HTR-8/SVneo (cell line): ENCODE measurements around the gene ASZ1.

Source experiments
- DNase-seq: peaks from one replicate; pipeline ENCODE4 v3.0.0; 2011; ENCODE audit warnings: low spot score, mixed read lengths; ENCODE audit not compliant: insufficient read length
- FAIRE-seq: peaks from 2 replicates; lab custom pipeline; 2011; peaks lifted over from hg19 to GRCh38; lab: Jason Lieb, UNC

ASZ1 gene

DNA sequence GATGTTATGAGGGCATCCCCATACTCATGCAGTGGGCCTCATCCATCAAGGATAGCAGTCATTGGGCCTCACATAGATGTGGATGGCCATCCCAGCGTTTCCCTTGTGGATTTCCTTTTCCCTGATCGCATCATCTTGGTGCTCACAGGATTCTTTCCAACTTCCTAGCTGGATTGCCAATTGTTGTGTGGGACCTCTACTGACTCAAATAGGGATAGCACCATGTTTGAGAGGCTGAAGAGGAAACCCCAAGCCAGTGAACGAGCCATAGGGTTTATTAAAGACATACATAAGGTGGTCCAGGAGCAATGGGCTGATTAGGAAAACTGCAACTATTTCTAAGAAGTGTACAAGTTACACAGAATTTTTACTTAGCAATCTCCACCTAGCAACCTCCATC is 21.8 kb downstream of the ASZ1 start:
- FAIRE-seq (no peak), DNase-seq (no peak)

DNA sequence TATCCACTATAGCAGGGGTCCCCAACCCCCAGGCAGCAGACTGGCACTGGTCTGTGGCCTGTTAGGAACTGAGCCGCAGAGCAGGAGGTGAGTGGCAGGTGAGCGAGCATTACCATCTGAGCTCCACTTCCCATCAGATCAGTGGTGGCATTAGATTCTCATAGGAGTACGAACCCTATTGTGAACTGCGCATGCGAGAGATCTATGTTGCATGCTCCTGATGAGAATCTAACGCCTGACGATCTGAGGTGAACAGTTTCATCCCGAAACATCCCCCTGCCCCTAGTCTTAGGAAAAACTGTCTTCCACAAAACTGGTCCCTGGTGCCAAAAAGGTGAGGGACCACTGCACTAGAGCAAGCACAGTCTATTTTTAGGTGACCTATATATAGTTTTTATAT is 23.6 kb downstream of the ASZ1 start:
- DNase-seq: no peak
- FAIRE-seq: no peak

DNA sequence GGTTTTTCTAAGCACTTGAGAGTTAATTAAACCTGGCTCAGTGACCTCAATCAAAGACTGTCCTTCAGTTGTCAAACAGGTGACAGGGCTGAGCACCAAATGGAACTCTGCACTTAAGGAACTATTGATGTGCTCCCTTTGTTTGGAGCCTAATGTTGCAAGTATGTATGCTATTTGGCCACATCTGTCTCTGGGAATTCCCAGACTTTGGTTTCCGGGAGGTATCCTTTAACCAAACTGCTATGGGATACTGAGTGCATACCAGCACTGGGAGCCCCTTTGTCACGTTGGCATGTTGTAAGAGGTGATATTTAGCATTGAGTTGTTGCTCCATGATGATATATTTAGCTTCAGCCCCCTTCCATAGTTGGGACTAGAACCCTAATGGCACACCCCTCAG is 25.2 kb downstream of the ASZ1 start:
- DNase-seq (no peak), FAIRE-seq (no peak)

DNA sequence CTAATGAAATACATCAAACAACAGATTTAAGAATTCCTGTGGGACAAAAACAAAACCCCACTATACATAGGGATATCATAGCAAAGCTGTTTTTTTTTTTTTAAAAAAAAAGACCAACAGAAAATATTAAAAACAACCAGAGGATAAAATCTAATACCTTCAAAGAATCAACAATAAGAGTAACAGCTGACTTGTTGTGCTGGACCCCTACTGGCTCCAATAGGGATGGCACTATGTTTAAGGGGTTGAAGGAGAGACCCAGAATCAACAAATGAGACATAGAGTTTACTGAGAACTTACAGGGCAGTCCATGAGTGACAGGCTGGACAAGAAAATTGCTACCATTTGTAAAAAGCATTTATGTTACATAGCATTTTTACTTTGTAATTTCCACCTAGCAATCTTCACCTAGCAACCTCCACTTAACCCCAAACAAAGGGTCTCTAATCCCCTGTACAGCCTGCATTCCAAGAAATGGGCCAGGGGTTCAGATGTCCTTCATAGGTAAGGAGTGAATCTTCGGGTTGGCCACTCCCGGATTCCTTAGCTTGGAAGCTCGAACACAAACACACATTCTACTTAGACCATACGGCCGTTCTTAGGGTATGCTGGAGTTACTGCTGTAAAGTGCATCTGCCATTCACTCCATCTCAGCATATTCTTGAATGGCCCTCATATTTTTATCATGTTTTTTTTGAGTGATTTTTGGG is 25.8 kb downstream of the ASZ1 start:
- DNase-seq (no peak), FAIRE-seq (no peak)

DNA sequence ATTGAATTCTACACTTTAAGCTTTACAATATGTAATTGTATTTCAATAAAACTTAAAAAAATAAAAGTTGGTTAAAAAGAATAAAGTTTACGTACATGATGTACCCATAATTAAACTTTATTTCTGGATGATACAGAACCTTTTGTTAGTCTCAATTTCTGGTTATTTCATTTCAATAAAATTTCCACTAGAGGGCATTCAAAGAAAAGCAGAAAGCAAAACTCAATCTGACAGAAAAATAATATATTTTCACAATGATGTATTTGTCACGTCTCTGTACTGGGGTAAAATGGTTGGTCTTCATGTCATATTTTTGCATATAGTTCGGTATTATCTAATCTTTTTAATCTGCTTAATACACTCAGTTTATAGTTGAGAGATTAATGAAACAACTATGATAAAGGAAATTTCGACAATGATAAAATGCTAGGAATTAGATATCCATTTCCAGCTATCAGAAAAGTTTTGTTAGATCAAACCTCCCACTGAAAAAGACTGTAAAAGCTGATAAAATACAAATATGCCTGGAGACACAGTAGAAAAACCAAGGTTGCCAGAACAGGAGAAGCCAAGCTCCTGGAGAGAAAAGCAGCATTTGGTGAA is 27.4 kb downstream of the ASZ1 start:
- DNase-seq (no peak), FAIRE-seq (no peak)

DNA sequence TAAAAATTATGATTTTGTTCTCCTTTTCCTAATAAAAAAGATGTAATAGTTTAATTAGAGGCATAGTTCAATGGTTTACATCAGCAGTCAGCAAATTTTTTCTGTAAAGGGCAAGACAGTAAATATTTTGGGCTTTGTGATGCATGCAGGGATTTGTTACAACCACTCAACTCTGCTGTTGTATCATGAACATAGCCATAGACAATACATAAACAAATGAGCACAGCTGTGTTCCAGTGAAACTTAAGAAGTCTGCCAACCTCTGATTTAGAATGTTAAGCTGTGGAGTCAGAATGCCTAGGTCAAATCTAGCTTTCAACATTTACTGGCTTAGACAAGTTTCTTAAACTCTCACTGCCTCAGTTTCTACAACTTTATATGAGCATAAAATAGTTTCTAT is 31.6 kb downstream of the ASZ1 start:
- no peak for FAIRE-seq
- no peak for DNase-seq

DNA sequence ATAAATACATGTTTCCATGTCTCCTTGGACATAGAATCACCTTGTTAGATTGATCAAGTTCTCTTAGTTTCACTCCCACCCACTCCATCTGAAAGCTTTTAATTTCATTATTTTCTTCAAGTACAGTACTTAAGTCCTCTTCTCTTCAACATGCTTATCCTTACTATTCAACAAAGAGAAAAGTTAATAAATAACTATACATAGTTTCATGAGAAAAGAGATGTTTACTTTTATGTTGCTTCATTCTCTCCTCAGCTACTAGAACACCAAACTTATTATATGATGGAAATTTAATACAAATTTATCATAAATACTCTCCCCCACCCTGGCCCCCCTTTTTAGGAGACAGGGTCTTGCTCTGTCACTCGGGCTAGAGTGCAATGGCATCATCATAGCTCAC is 33.5 kb downstream of the ASZ1 start:
- FAIRE-seq (no peak), DNase-seq (no peak)

DNA sequence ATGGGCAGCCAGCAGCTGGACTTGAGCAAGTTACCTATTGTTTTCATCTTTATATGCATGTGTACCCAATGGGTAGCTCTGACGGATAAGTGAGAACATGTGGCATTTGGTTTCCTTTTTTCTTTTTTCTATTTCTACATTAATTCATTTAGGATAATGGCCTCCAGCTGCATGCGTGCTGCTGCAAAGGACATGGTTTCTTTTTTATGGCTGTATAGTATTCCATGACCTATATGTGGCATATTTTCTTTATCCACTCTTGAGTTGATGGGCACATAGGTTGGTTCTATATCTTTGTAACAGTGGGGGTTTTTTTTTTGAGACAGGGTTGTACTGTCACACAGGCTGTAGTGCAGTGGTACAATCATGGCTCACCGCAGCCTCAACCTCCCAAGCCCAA is 37.4 kb downstream of the ASZ1 start:
- no peak for DNase-seq
- no peak for FAIRE-seq

DNA sequence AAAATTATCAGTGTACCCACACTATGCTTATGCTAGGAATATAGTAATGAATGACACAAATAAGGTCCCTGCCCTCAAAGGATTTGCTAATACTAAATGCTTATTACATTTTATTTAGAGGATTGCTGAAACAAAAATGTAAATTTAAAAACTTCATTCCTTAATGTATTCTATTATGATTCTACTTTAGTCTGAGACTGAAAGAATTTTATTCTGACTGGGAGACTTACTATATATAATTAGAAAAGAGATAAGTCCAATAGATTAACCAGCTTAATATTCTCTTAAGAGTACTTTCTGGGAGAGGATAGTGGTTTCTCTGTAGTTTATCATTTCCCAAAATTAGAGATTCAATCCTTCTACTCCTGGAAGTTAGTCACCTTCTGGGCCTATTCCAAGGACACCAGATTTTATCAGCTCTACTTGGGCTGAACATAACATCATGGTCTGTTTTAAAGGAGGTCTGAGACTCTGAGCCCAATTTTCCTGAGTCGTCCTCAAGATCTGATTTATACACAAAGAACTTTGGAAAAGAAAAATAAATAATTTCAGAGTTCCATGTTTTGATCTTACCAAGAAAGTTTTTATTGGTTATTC is 41.1 kb downstream of the ASZ1 start:
- DNase-seq (no peak), FAIRE-seq (no peak)

DNA sequence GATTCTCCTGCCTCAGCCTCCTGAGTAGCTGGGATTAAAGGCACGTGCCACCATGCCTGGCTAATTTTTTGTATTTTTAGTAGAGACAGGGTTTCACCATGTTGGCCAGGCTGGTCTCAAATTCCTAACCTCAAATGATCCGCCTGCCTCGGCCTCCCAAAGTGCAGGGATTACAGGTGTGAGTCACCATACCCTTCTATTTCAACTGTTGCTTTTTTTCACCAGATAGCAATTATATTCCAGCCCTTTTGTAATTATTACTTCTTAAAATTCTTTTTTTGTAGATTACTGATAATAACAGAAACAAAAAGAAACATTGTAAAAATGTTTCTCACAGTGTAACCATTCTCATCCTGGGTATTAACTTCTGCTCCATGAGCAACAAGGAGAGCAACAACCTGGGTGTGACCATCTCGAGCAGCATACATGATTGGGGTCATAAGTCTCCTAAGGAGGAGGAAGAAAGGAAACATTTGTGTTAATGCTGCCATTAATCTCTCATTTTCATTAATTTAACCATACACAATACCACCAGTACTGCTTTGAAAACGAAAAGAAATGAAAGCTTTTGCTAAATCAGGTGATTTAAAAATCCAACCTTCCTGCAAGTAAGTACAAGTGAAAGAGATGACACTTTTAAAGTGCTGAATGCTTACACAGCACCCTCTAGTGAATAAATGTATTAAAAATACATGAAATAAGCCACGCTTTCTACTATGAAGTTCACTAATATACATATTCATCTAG is 41.8 kb downstream of the ASZ1 start:
- FAIRE-seq: no peak
- peak; percentile 8 for DNase-seq

DNA sequence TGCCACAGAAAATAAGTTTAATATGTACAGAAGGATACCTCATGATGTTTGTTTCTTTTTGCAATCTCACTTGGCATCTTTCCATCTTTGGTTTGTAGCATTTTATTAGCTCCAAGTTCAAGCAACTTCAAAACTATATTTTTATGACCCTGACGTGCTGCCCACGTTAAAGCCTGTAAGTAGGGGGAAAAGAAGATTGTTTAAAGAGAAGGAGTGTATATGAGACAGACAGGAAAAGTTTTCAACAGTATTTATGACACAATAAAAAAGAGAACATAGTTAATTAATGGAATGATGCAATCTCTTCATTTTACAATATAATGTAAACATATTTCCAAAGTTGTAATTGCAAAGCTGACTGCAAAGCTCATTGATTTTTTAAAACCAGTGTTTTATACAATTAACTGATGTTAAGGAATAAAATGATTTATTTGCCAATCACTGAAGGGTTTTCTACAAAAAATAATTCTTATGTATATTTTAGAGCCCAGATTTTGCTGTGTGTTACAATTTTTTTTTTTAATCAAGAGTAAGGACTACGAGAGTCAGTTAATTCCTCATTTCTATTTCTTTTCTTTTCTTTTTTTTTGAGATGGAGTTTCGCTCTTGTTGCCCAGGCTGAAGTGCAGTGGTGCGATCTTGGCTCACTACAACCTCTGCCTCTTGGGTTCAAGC is 42.5 kb downstream of the ASZ1 start:
- FAIRE-seq (no peak), DNase-seq (no peak)

DNA sequence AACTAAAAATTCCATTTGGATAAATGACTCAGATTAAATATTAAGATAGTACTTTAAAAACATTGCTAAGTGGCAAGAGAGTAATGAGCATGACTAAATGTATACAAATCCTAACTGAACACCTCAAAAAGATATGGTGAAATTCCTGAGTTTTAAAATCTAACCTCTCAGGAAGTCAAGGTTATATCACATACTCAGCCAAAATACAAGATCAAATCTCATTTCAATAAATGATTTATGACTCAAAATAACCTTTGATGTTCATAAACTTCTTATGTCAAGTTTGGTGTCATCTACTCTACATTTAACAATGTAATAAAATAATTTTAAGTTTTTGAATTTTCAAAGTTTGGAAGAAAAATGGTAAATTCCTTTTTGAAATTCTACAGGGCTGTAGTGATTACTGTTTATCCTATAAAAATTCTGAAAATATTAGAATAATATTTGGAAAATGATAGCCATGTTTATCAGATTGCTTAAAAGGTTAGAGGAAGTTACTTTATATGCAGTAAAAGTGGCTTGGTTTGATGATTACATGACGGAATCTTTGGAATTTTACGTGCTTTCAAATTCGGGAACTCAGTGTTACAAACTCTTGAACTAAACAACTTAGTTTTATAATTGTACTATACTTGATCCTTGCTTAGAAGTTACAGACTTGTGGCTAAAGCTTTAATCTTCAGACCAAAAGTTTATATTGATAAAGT is 43.7 kb downstream of the ASZ1 start:
- DNase-seq: no peak
- FAIRE-seq: no peak

DNA sequence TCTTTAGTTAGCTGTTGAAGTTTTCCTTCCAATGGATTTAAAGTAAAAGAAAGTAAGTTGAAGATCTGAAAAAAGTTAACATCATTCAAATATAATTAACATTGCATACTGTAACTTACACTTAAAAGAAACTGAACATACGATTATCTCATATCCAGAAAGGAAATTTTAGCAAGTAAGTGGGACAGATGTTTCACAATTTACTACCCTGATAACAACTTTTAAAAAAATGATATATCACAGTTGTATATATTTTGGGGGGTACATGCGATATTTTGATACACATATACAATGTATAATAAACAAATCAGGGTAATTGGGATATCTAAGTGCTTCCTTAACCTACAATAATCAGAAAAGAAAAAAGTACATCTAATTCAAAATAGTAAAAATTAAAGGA is 44.2 kb downstream of the ASZ1 start:
- FAIRE-seq (no peak), DNase-seq (no peak)

DNA sequence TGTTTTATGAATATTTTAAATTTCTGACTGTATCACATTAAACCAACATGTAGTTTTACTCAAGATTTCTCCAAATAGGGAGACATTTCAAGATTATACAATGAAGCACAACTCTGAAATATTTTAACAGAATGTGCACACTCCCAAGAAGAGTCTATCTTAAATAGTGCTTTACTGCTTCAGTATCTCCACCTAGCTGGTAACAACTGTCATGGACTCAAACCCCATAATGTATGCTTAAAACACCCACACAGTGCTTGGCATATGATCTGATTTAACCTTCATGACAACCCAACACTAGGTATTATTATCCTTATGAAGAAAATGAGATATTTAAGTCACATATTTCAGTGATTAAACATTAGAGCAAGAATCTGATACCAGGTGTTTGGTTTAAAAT is 45.9 kb downstream of the ASZ1 start:
- FAIRE-seq (no peak), DNase-seq (no peak)

DNA sequence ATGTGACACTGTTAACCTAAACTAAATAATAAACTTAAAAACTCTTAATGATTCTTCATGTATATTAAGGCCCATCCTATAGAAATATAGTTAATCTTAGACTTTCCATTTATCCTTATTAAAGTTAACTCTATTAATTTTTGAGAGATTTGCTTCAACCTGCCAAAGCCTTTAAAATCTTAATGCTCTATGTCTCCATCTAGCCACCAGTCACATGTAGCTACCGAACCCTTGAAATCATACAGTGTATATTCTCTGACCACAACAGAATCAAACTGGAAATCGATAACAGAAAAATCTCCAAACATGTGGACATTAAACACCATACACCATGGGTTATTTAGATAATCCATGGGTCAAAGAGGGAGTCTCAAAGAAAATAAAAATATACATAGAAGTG is 51.9 kb downstream of the ASZ1 start:
- DNase-seq (no peak), FAIRE-seq (no peak)

DNA sequence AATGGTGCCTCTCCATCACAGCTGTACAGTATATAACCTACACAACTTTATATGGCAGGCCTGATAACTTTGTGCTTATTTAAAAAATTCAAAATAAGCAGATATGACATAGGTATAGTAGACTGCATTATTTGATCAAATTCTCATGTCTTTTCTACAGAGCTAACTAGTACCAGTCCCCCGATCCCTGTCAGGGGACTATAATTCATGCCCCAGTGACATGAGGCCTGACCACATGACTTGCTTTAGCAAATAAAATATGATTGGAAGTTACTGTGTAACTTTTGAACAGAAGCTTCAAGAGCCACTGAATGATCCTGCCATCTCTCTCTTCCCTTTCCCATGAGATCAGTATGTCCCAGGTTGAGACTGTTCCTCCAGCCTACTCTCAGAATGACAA is 55.2 kb downstream of the ASZ1 start:
- DNase-seq (no peak), FAIRE-seq (no peak)

DNA sequence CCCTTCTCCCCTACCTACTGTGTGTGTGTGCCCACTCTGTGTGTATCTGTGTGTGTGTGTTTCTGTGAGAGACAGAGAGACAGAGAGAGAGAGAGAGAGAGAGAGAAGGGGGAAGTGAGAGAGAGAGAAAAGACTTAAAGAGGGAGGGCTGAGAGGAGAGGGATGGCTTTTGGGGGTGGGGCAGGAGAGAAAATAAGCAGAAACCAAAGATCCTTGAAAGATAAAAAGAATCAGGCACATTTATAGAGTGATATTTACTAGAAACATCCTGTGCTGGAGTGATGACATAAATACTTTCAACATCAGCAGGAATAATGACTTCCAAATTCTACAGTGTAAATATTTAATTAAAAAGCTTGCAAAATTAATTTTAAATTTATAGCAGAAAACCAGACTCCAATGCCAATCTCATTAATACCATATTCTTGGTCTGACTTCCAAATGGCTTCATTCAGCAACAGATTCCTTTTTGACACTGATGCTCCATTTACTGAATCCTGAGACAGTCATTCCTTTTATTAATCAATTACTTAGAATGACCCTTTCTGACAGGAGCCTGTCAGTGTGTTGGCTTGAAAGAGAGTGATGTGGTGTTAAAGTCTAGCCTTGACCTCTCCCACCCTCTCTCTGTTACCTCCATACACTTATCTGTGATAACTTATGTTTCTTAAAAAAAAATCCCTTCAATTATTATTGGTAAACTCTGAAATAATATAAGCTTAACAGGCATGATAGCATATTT is 62.8 kb downstream of the ASZ1 start:
- no peak for DNase-seq
- FAIRE-seq: no peak

DNA sequence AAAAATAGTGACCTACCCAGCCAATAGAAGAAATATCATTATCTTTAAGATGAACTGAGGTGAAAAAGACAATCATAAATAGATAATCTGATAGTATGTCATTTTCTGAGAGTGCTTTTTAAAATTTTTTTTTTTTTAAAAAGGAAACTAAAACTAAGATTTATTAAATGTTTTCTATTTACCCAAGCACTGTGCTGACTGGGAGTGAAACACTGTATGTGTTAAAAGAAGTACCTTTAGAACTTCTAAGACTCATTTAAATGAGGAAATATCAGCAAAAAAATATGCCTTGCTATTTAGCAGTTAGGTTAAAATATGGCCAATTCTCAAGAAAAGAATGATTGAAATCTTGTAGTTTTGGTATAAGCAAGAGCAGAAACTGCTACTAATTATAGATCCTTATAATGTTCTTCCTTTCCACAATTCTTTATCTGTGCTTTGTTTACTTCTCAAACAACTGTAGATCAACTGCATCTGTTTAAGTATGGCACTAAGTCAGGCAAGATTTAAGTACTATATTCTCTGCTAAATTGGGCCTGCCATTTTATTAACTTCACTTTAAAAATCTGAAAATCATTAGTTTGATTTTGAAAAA is 64.9 kb downstream of the ASZ1 start:
- FAIRE-seq (no peak), DNase-seq (no peak)

DNA sequence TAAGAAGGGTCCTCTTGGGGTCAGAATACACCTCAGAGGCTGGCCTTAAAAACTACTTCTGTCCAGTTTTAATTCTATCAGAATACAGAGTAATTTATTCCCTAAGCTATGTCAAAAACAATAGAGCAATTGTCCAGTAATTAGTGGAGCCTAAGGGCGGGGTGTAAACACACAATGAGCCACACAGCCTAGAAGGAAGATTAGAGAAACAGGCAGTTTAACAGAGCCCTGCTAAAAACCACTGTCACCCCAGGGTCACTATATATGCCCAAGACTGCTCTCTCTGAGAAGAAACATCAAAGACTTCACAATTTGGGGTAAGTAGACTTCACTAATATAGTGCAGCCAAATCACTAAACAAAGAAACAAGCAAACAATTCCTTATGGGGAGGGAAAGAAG is 77.3 kb downstream of the ASZ1 start:
- FAIRE-seq: no peak

More for the DNA sequence above, 77.3 kb downstream of the ASZ1 start:
- DNase-seq: no peak
